Ishikawa (cell line): ENCODE results near the gene KCND3.
A peak's percentile ranks its signal among the peaks of the same experiment; 100 is the strongest.

Source experiments
- CEBPB ChIP-seq: IDR thresholded peaks from 2 replicates; pipeline ENCODE4 v1.6.1; 2012
- CREB1 ChIP-seq: IDR thresholded peaks from 2 replicates; pipeline ENCODE4 v1.6.1; 2012; ENCODE audit warnings: low read depth
- EGR1 ChIP-seq: IDR thresholded peaks from 2 replicates; pipeline ENCODE4 v1.6.1; 2012
- EP300 ChIP-seq: IDR thresholded peaks from 2 replicates; pipeline ENCODE4 v1.6.1; 2012; ENCODE audit warnings: borderline replicate concordance
- FOXM1 ChIP-seq: IDR thresholded peaks from 2 replicates; pipeline ENCODE4 v1.6.1; 2012; ENCODE audit warnings: low read depth, borderline replicate concordance
- MAX ChIP-seq: IDR thresholded peaks from 2 replicates; pipeline ENCODE4 v1.6.1; 2012
- NFIC ChIP-seq: IDR thresholded peaks from 2 replicates; pipeline ENCODE4 v1.6.1; 2012
- RAD21 ChIP-seq: IDR thresholded peaks from 2 replicates; pipeline ENCODE4 v1.6.1; 2012; ENCODE audit warnings: low read depth
- REST ChIP-seq: IDR thresholded peaks from 2 replicates; pipeline ENCODE4 v1.6.1; 2012; ENCODE audit warnings: low read depth, mild to moderate bottlenecking
- TAF1 ChIP-seq: IDR thresholded peaks from 2 replicates; pipeline ENCODE4 v1.6.1; 2012; ENCODE audit warnings: low read depth, mild to moderate bottlenecking
- TCF12 ChIP-seq: IDR thresholded peaks from 2 replicates; pipeline ENCODE4 v1.6.1; 2012; ENCODE audit warnings: low read depth
- TEAD4 ChIP-seq: IDR thresholded peaks from 2 replicates; pipeline ENCODE4 v1.6.1; 2012
- USF1 ChIP-seq: IDR thresholded peaks from 2 replicates; pipeline ENCODE4 v1.6.1; 2012
- YY1 ChIP-seq: IDR thresholded peaks from 2 replicates; pipeline ENCODE4 v1.6.1; 2012; ENCODE audit warnings: low read depth
- ZBTB7A ChIP-seq: IDR thresholded peaks from 2 replicates; pipeline ENCODE4 v1.6.1; 2012; ENCODE audit warnings: low read depth

KCND3 gene

GRCh38 chr1:111739194-111739924, 250.1 kb downstream of the KCND3 start, which contains the start of gene INKA2:
INKA2 (minus strand) TSS chr1:111739395; CDS start chr1:111739242, 153 bp downstream.
- TF ChIP-seq TCF12 = 0 out of 2 replicates have a peak, but pooled peaks have one; percentile 12
- TF ChIP-seq RAD21 = no peak
- 0 out of 2 replicates have a peak, but pooled peaks have one; percentile 5 for TF ChIP-seq ZBTB7A
- TF ChIP-seq MAX = peak; percentile 89
- peak; percentile 83 for TF ChIP-seq USF1
- no peak for TF ChIP-seq FOXM1

- TF ChIP-seq CREB1 (no peak), TCF12 (peak; percentile 63; the same call in 1 of the 2 replicates), TAF1 (no peak; the same call in 1 of the 2 replicates), EGR1 (peak; percentile 40; the same call in 1 of the 2 replicates), TEAD4 (no peak), MAX (peak; percentile 52; the same call in 1 of the 2 replicates), REST (no peak), NFIC (peak; percentile 24; the same call in 1 of the 2 replicates), EP300 (0 out of 2 replicates have a peak, but pooled peaks have one; percentile 22), FOXM1 (no peak), RAD21 (no peak)
These were observed 250.9 kb downstream of the KCND3 start for GRCh38 chr1:111738436-111739193.

- TF ChIP-seq FOXM1 = no peak
- no peak for TF ChIP-seq TEAD4
- TF ChIP-seq TAF1 = no peak
- peak; percentile 62; the same call in 1 of the 2 replicates for TF ChIP-seq ZBTB7A
These were observed 251.4 kb downstream of the KCND3 start for GRCh38 chr1:111738133-111738435.

- no peak for TF ChIP-seq TCF12
- no peak for TF ChIP-seq USF1
- no peak for TF ChIP-seq TAF1
- no peak for TF ChIP-seq REST
- TF ChIP-seq EGR1 = no peak
- no peak for TF ChIP-seq NFIC
- TF ChIP-seq FOXM1 = no peak
- no peak for TF ChIP-seq EP300
- no peak for TF ChIP-seq CREB1
- no peak for TF ChIP-seq RAD21
- no peak for TF ChIP-seq TEAD4
- no peak for TF ChIP-seq ZBTB7A
- TF ChIP-seq CEBPB = no peak
- no peak for TF ChIP-seq YY1
- TF ChIP-seq MAX = no peak
These were observed 252.0 kb downstream of the KCND3 start for GRCh38 chr1:111737216-111738132.
